HG03469 (cell line): ENCODE data around the gene ADGB.
"Not testable (repeated sequence)": the region's sequence is repeated elsewhere in the genome, so short reads cannot be mapped to it uniquely, and the experiment has no call there.

Experiments
- ATAC-seq: cut with Tn5 transposase; IDR thresholded peaks from one replicate; pipeline ENCODE4 v1.9.1; 2021; ENCODE audit warnings: mild to moderate bottlenecking, moderate library complexity, moderate number of reproducible peaks; ENCODE audit not compliant: unreplicated experiment

ADGB gene

DNA sequence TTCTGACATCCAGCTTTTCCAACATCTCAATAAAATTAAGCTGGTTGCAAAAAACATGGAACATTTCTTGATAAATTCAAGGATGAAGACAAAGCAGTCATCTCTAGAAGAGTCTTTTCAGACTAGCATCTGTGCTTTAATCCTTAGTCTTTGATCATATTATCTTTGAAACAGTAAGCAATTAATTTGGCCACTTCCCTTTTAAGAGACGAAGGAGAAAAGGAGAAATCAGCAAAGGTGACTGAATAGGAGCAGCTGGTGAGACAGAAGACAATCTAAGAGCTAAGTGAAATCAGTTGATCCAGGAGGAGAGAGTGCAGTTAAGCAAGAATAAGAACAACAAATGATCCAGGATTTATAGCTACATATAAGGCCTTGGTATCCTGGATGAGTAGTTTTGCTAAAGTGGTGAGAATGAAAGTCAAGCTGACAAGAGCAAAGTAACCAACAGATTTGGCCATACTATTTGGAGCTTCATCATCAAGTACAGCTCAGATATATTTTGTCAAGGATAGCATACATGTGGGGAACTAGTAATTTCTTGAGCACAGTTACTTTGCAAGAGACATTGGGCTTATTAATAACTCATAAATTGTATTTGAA is 215.5 kb downstream of the ADGB start:
- ATAC-seq = no peak

DNA sequence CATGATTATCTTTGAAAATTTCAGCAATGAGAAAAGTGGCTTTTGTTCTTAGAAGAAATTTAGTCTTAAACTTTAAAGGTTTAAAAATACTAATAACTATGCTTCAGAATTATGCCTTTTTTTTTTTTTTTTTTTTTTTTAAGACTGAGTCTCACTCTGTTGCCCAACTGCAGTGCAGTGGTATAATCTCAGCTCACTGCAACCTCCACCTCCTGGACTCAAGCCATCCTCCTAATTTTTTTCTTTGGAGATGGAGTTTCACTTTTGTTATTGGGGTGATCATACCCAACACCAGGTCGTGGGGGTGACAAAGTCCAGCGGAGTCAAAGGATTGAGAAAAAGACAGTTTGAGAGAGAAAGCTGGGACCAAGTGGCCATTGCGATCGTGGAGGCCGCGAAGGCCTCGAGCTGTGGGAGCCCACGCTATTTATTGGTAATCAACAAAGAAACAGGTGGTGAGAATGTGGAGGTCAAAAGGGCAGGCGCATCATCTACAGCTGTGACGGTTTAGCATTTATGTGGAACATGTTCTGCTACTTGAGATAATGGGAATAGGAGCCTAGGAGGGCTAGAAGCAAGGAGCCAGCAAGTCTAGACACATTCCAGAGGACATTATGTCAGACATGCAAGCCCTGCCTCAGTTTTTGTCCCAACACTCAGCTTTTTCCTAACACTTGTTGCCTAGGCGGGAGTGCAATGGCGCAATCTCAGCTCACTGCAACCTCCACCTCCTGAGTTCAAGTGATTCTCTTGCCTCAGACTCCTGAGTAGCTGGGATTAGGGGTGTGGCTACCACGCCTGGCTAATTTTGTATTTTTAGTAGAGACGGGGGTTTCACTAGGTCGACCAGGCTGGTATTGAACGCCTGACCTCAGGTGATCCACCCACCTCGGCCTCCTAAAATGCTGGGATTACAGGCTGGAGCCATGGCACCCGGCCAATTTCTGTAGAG is 217.0 kb downstream of the ADGB start:
- not testable (repeated sequence) for ATAC-seq

GRCh38 chr6:146819596-146820320 is 221.0 kb downstream of the ADGB start:
- ATAC-seq = no peak

DNA sequence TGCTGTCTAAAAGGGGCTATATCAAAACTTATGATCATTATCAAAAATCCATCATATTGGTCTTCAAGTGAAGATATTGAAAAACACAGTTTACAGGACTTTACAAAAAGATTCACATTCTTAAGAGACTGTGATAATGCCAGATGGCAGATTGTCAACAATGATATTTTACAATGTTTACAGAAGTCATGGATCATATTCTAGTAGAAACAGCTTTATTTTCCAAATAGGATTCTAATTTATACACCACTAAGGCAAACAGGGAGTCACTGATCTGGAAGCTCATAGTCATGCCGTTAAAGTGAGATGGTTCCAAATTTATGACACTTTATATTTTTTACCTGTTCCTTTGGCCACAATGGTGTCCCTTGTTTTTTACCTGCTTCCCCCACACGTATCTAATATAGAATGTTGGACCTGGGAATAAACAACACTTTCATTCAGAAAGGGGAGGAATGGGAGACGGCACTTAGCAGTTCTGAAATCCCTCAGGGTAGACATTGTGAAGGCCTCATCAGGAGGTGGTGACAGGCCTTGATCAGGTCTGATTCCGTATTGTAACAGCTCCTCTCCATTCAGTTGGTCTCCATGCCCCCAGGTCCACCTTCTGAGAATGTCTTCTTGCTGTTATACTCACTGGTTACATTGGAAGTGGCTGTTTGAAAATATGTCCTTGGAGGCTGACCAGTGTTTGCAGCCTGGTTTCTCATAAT is 228.6 kb downstream of the ADGB start:
- no peak for ATAC-seq

GRCh38 chr6:146829792-146830565 is 231.2 kb downstream of the ADGB start:
- no peak for ATAC-seq

GRCh38 chr6:146833157-146833556 is 234.4 kb downstream of the ADGB start:
- no peak for ATAC-seq

DNA sequence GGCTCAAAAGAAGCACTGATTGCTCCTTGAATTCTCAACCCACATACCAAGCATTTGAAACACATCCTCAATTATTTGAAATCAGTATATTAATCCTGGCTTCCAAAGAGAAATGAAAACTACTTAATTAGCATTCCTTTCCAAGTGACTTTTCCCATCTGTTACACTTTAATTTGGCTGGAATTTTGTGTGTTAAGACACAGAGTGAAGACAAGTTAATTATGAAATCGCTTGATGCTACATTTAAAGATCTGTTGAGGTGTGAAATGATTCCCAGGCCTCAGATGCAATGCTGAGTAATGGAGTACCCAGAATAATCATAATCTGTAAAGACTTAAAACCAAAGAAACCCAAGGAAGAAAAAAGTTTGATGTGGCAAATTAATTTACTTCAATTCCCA is 241.4 kb downstream of the ADGB start:
- no peak for ATAC-seq

DNA sequence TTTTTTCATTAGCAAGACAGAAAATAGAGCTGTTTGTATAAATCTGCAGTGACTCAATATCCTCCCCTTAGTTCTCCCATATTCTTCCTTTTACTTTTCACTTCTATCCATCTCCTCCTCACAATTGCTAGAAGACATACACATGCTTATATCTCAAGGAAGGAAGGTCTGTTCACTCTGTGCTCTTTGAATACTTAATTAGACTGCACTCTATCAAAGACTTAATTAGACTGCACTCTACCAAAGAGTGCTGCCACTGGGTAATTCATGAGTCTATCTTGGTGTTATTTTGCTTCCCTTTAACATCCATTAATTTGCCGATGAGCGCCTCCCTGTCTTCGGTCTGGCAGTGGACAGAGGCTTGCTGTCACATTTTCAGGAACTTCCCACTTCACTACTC is 241.9 kb downstream of the ADGB start:
- ATAC-seq = no peak

DNA sequence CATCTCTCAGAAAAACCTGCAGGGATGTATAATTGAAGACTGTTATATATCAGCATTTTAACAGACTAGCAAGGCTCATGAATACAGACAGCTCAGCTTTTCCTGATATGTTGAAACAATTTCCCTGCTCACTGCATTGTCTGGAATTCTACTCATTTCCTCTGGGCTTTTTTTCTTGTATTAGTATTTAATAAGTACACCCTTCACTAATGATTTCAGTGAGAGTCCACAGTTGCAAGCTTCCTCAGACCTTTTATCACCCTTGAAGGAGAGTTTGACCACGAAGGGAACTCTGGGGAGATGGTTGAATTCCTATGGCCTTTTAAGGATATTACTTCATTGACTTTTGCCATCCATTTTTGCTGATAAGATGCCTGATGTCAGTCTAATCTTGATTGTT is 248.7 kb downstream of the ADGB start:
- no peak for ATAC-seq

DNA sequence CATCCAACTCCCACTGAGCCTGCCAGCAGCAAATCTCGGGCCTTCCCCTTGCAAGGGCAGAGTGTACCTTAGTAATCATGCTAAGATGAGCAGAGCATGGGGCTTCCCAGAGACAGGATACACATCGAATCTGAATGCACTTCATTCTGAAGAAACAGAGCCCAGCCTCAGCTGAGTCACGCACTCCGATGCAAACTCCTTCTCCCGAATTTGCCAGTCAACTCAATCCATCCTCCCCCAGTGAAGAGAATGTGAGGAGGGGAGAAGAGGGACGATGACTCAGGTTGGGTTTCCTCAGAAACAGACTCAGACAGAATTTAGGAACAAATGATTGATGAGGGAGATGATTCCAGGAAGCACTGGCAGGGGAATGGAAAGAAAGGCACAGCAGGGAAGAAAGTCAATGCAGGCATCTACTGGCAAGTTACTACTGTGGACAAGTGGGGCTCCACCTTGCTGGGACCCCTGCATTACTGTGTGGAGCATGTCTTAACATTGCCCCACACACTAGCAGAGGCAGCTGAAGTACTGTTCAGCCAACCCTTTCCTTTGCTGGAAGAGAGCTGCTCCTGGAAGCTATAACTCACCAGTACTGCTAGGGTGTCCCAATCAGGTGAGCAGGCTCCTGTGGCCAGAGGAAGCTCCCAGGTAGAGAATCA is 251.6 kb downstream of the ADGB start:
- ATAC-seq = no peak

DNA sequence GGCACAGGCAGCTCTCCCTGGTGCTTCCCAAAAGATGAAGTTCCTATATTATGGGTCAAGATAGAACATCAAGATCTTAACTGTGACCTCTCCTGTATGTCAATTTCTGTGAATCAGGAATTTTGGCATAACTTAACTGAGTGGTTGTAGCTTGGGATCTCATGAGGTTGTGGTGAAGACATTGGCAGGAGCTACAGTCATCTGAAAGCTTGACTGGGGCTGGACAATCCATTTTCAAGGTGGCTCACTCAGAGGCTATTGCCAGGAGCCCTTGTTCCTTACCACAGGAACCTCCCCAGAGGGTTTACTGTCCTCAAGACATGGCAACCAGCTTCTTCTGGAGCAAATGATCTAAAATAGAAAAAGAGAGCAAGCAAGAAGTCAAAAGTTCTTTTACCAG is 252.2 kb downstream of the ADGB start:
- ATAC-seq = no peak

DNA sequence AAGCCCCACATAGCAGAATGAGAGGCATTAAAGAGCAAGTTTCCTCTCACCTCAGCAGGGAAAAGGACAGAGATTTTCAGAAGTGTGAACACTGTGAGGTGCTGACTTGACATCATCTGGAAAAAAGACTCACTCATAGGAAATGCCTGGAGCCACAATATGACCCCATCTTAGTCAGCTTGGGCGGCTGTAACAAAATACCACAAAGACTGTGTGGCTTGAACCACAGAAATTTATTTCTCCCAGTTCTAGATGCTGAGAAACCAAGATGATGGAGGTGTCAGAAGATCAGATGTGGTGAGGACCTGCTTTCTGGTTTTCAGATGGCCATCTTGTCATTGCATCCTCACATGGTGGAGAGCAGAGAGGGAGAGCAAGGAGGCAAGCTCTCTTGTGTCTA is 253.1 kb downstream of the ADGB start:
- ATAC-seq = no peak

- ATAC-seq = not testable (repeated sequence)
These were observed 255.9 kb downstream of the ADGB start for GRCh38 chr6:146854521-146855255.

DNA sequence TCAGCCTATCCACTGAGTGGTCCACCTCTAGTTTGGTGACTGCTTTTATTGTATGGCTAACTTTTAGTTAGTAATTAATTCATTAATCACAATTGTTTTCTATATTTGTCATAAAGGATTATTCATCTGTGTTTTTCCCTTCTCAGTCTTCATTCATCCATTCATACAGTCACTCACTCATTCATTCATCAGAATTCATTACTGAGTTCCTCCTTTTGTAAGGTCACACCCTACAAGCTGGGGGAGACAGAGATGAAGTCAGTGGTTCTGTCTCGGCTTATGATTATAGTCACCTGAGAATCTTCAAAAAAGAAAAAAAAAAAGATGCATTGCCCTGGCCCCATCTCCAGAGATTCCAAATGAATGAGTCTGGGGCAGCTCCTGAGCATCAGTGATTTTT is 257.1 kb downstream of the ADGB start:
- no peak for ATAC-seq

- peak; percentile 61 for ATAC-seq
These were observed 257.5 kb downstream of the ADGB start for GRCh38 chr6:146856296-146856695.

DNA sequence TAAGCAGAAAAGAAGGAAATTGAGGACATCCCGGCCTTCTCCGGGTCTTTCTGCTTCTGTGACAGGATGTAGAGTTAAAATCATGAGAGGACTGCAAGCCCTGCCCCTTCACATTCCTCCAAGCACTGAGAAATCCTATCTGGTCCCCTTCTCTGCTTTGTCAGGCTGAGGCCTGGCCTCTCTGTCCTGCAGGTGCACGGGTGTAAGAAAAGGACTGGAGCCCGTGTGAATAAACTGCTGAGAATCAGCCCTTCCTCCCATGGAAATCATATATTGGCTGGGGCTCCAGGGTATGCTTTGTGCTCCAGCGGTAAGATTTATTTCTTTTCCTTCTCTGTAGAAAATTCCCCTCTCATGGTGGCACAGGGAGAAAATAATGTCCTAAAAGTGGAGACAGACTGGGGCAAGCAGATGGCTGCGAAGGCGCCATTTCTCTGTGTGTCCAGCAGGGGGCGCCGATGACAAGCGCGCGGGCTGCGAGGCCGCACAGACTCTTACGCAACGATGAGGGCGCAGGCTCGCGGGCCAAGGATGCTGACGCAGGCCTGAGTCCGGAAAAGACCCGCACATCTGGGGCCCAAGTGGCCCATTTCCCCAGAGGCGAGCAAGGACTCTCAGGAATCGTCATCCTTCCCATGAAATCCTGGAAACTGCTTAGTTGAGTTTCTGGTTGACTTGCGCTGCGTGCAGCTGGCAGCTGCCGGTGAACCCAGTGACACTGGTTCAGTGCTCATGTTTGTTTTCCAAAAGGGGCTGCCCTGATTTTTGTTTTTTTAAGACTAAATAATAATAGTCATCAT is 258.6 kb downstream of the ADGB start:
- peak; percentile 80 for ATAC-seq

GRCh38 chr6:146857980-146858347 is 259.2 kb downstream of the ADGB start:
- no peak for ATAC-seq

GRCh38 chr6:146859206-146859605 is 260.4 kb downstream of the ADGB start:
- no peak for ATAC-seq
